ENCODE results near the gene TBC1D22A.

Gene TBC1D22A

GRCh38 chr22:47171441-47172221 lies 409.2 kb downstream of the TBC1D22A start:
- Histone ChIP-seq H3K9ac (ENCODE audit: low read depth, low read length) (no peak overlapping the region), H3K36me3 (ENCODE audit: insufficient read depth, low read length) (no peaks in the 10 kb centered on the region), H3K4me1 (ENCODE audit: insufficient read depth, low read length) (no peaks in the 10 kb centered on the region), H3K9me3 (ENCODE audit: control insufficient read depth, insufficient read depth, low read length) (peaks cover 3% of the 10 kb centered on the region; the same call in 1 of the 2 replicates)

- H3K36me3 ChIP-seq (ENCODE audit: insufficient read depth, low read length) = no peaks in the 10 kb centered on the region
- no peaks in the 10 kb centered on the region for H3K4me1 ChIP-seq (ENCODE audit: insufficient read depth, low read length)
- H3K9ac ChIP-seq (ENCODE audit: low read depth, low read length) = no peak overlapping the region
- no peaks in the 10 kb centered on the region for H3K9me3 ChIP-seq (ENCODE audit: control insufficient read depth, insufficient read depth, low read length)
Observed at GRCh38 chr22:47172771-47173534, 410.5 kb downstream of the TBC1D22A start.

GRCh38 chr22:47173535-47174021 lies 411.1 kb downstream of the TBC1D22A start:
- H3K9me3 ChIP-seq (ENCODE audit: control insufficient read depth, insufficient read depth, low read length) = no peaks in the 10 kb centered on the region
- no peaks in the 10 kb centered on the region for H3K4me1 ChIP-seq (ENCODE audit: insufficient read depth, low read length)
- H3K36me3 ChIP-seq (ENCODE audit: insufficient read depth, low read length) = no peaks in the 10 kb centered on the region
- no peak overlapping the region for H3K9ac ChIP-seq (ENCODE audit: low read depth, low read length)

GRCh38 chr22:47174096-47174495 lies 411.6 kb downstream of the TBC1D22A start:
- no peaks in the 10 kb centered on the region for H3K9me3 ChIP-seq (ENCODE audit: control insufficient read depth, insufficient read depth, low read length)
- no peaks in the 10 kb centered on the region for H3K36me3 ChIP-seq (ENCODE audit: insufficient read depth, low read length)
- no peak overlapping the region for H3K9ac ChIP-seq (ENCODE audit: low read depth, low read length)
- H3K4me1 ChIP-seq (ENCODE audit: insufficient read depth, low read length) = no peaks in the 10 kb centered on the region

- Histone ChIP-seq H3K9me3 (ENCODE audit: control insufficient read depth, insufficient read depth, low read length) (no peaks in the 10 kb centered on the region), H3K36me3 (ENCODE audit: insufficient read depth, low read length) (no peaks in the 10 kb centered on the region), H3K9ac (ENCODE audit: low read depth, low read length) (no peak overlapping the region), H3K4me1 (ENCODE audit: insufficient read depth, low read length) (no peaks in the 10 kb centered on the region)
Observed at GRCh38 chr22:47174671-47175112, 412.2 kb downstream of the TBC1D22A start.

GRCh38 chr22:47175151-47176025 lies 412.9 kb downstream of the TBC1D22A start:
- Histone ChIP-seq H3K9me3 (ENCODE audit: control insufficient read depth, insufficient read depth, low read length) (no peaks in the 10 kb centered on the region), H3K4me1 (ENCODE audit: insufficient read depth, low read length) (no peaks in the 10 kb centered on the region), H3K36me3 (ENCODE audit: insufficient read depth, low read length) (no peaks in the 10 kb centered on the region), H3K9ac (ENCODE audit: low read depth, low read length) (no peak overlapping the region)

GRCh38 chr22:47176026-47176389 lies 413.6 kb downstream of the TBC1D22A start:
- Histone ChIP-seq H3K9ac (ENCODE audit: low read depth, low read length) (no peak overlapping the region), H3K4me1 (ENCODE audit: insufficient read depth, low read length) (no peaks in the 10 kb centered on the region), H3K9me3 (ENCODE audit: control insufficient read depth, insufficient read depth, low read length) (no peaks in the 10 kb centered on the region), H3K36me3 (ENCODE audit: insufficient read depth, low read length) (no peaks in the 10 kb centered on the region)

- Histone ChIP-seq H3K9ac (ENCODE audit: low read depth, low read length) (no peak overlapping the region), H3K36me3 (ENCODE audit: insufficient read depth, low read length) (no peaks in the 10 kb centered on the region), H3K9me3 (ENCODE audit: control insufficient read depth, insufficient read depth, low read length) (no peaks in the 10 kb centered on the region), H3K4me1 (ENCODE audit: insufficient read depth, low read length) (no peaks in the 10 kb centered on the region)
Observed at GRCh38 chr22:47176573-47177333, 414.3 kb downstream of the TBC1D22A start.

- no peak overlapping the region for H3K9ac ChIP-seq (ENCODE audit: low read depth, low read length)
- no peaks in the 10 kb centered on the region for H3K4me1 ChIP-seq (ENCODE audit: insufficient read depth, low read length)
- no peaks in the 10 kb centered on the region for H3K36me3 ChIP-seq (ENCODE audit: insufficient read depth, low read length)
- no peaks in the 10 kb centered on the region for H3K9me3 ChIP-seq (ENCODE audit: control insufficient read depth, insufficient read depth, low read length)
Observed at GRCh38 chr22:47177334-47177815, 414.9 kb downstream of the TBC1D22A start.

- no peak overlapping the region for H3K9ac ChIP-seq (ENCODE audit: low read depth, low read length)
- H3K9me3 ChIP-seq (ENCODE audit: control insufficient read depth, insufficient read depth, low read length) = no peaks in the 10 kb centered on the region
- no peaks in the 10 kb centered on the region for H3K36me3 ChIP-seq (ENCODE audit: insufficient read depth, low read length)
- no peaks in the 10 kb centered on the region for H3K4me1 ChIP-seq (ENCODE audit: insufficient read depth, low read length)
Observed at GRCh38 chr22:47178339-47178738, 415.9 kb downstream of the TBC1D22A start.

GRCh38 chr22:47180796-47181195 lies 418.3 kb downstream of the TBC1D22A start:
- H3K9me3 ChIP-seq (ENCODE audit: control insufficient read depth, insufficient read depth, low read length) = no peaks in the 10 kb centered on the region; the same call in 1 of the 2 replicates

GRCh38 chr22:47187176-47187957 lies 424.9 kb downstream of the TBC1D22A start:
- H3K9ac ChIP-seq (ENCODE audit: low read depth, low read length) = no peak overlapping the region
- H3K36me3 ChIP-seq (ENCODE audit: insufficient read depth, low read length) = no peaks in the 10 kb centered on the region
- no peaks in the 10 kb centered on the region for H3K4me1 ChIP-seq (ENCODE audit: insufficient read depth, low read length)
- no peaks in the 10 kb centered on the region; the same call in 1 of the 2 replicates for H3K9me3 ChIP-seq (ENCODE audit: control insufficient read depth, insufficient read depth, low read length)

More at GRCh38 chr22:47180796-47181195, 418.3 kb downstream of the TBC1D22A start:
- H3K9ac ChIP-seq (ENCODE audit: low read depth, low read length) = no peak overlapping the region
- no peaks in the 10 kb centered on the region for H3K36me3 ChIP-seq (ENCODE audit: insufficient read depth, low read length)
- H3K4me1 ChIP-seq (ENCODE audit: insufficient read depth, low read length) = no peaks in the 10 kb centered on the region

Measured in ES-I3 (cell line).